K562 (cell line): ENCODE measurements around the gene SLC7A4. TPM values are rescaled to one million over a fixed set of nuclear protein-coding genes. Genes with fewer than 3 reads are reported as not detected.
A peak's percentile ranks its signal among the peaks of the same experiment; 100 is the strongest.

Experiments used
- BDP1 ChIP-seq: IDR thresholded peaks from 3 replicates; pipeline ENCODE4 v1.6.1; 2011; ENCODE audit not compliant: insufficient read length, insufficient read depth
- CTCF ChIP-seq, 3 experiments: IDR thresholded peaks in 2 of 3; conservative IDR thresholded peaks in 1 of 3; 2 replicates each; pipeline ENCODE4 v1.5.1; 2011 to 2012; ENCODE audit warnings: low read length in 3 of 3, mild to moderate bottlenecking in 3 of 3, control low read depth in 2 of 3, improper control_type of control experiment in 1 of 3, inconsistent platforms in 1 of 3, low read depth in 1 of 3, mixed read lengths in 1 of 3, moderate library complexity in 1 of 3; ENCODE audit not compliant: insufficient read depth in 2 of 3
- E2F5 ChIP-seq: sonication (generic); formaldehyde crosslinking; IDR thresholded peaks from 2 replicates; pipeline ENCODE4 v1.8.0; 2022; ENCODE audit warnings: mild to moderate bottlenecking, missing genetic modification reagents
- HDGF ChIP-seq: fragments of 450-650 bp; IDR thresholded peaks from 2 replicates; pipeline ENCODE4 v1.6.1; 2016
- IRF2 ChIP-seq: sonication (generic); formaldehyde crosslinking; IDR thresholded peaks from 2 replicates; pipeline ENCODE4 v1.8.1; 2022; ENCODE audit warnings: mild to moderate bottlenecking, missing genetic modification reagents
- POLR3A ChIP-seq: IDR thresholded peaks from 2 replicates; pipeline ENCODE4 v1.6.1; 2011; ENCODE audit warnings: borderline replicate concordance, mild to moderate bottlenecking, moderate library complexity; ENCODE audit not compliant: insufficient read length, insufficient read depth; ENCODE audit errors: extremely low read depth
- SMAD4 ChIP-seq: fragments of 250-450 bp; sonication (Bioruptor Pico); conservative IDR thresholded peaks from 2 replicates; pipeline ENCODE4 v1.8.0; 2021; ENCODE audit warnings: inconsistent platforms, mild to moderate bottlenecking, moderate library complexity
- SMC3 ChIP-seq: conservative IDR thresholded peaks from 2 replicates; pipeline ENCODE4 v1.6.1; 2011; ENCODE audit warnings: low read depth, low read length, improper control_type of control experiment; ENCODE audit not compliant: insufficient read depth
- SUPT5H ChIP-seq: fragments of 450-650 bp; IDR thresholded peaks from 2 replicates; pipeline ENCODE4 v1.6.1; 2016
- ZNF583 ChIP-seq: fragments of 250-450 bp; sonication (Bioruptor Pico); IDR thresholded peaks from 2 replicates; pipeline ENCODE4 v1.4.0; 2020
- ZNF592 ChIP-seq: fragments of 450-650 bp; IDR thresholded peaks from 2 replicates; pipeline ENCODE4 v1.6.1; 2017; ENCODE audit warnings: antibody characterized with exemption, mild to moderate bottlenecking
- polyA plus RNA-seq, 8 experiments: library from polyadenylated mRNA; depleted of rRNA in 4 of 8; stranded (reverse) in 5 of 8; unstranded in 3 of 8; fragments of >200 nt; fragmentation: Nextera tagmentation in 2 of 8; fragmentation: Illumina TruSeq in 1 of 8; extraction: Ambion mirVana in 2 of 8; extraction: Trizol in 1 of 8; gene quantifications; 2 replicates each; pipeline versions ENCODE4 v1.2.1 to v1.2.3, GENCODE V29; 2011 to 2014; ENCODE audit warnings: inconsistent platforms in 1 of 8, missing spikeins in 1 of 8
- total RNA-seq, 7 experiments: library from RNA; depleted of rRNA in 6 of 7; stranded (reverse); fragments of >200 nt in 6 of 7; fragmentation: Illumina TruSeq in 2 of 7; extraction: Trizol in 2 of 7; gene quantifications; 2 replicates each; pipeline versions ENCODE4 v1.2.1 to v1.2.3, GENCODE V29; 2011 to 2021; ENCODE audit warnings: low replicate concordance in 1 of 7

SLC7A4 gene
- total and polyA plus RNA-seq, 9 of the 15 experiments (the other 6 are each of a cell fraction or from before 2014, with no cell fraction given) = not detected

- TF ChIP-seq BDP1 = no peak
- no peak for TF ChIP-seq ZNF592
- no peak for TF ChIP-seq HDGF
- no peak for TF ChIP-seq E2F5 (CRISPR knock-in tag)
- TF ChIP-seq ZNF583 (CRISPR knock-in tag) = 0 out of 2 replicates have a peak, but pooled peaks have one; percentile 53
- TF ChIP-seq IRF2 (CRISPR knock-in tag) = no peak
- TF ChIP-seq SUPT5H = no peak
- TF ChIP-seq SMAD4 = no peak
- TF ChIP-seq SMC3 = 0 out of 2 replicates have a peak, but pooled peaks have one; percentile 21
- TF ChIP-seq POLR3A = no peak
- peak; percentile 50 to 73 (median 68) for TF ChIP-seq CTCF (IDR thresholded peaks at IDR 0.05 in 2 of 3, conservative IDR thresholded peaks at IDR 0.05 in 1 of 3; ENCODE audit: insufficient read depth in 2 of 3, low read depth in 1 of 3, low read length in 3 of 3)
Measured at GRCh38 chr22:21022955-21023614, 9.3 kb downstream of the SLC7A4 start (continued).
